ENCODE measurements around the gene FKBP10. TPM values are rescaled to one million over a fixed set of nuclear protein-coding genes. Genes with fewer than 3 reads are reported as not detected.

The FKBP10 gene
- total and polyA plus RNA-seq, 9 of the 15 experiments (the other 6 are each of a cell fraction or from before 2014, with no cell fraction given), result 0.03 to 3.0 (median 1.4) TPM; not detected in 1

DNA sequence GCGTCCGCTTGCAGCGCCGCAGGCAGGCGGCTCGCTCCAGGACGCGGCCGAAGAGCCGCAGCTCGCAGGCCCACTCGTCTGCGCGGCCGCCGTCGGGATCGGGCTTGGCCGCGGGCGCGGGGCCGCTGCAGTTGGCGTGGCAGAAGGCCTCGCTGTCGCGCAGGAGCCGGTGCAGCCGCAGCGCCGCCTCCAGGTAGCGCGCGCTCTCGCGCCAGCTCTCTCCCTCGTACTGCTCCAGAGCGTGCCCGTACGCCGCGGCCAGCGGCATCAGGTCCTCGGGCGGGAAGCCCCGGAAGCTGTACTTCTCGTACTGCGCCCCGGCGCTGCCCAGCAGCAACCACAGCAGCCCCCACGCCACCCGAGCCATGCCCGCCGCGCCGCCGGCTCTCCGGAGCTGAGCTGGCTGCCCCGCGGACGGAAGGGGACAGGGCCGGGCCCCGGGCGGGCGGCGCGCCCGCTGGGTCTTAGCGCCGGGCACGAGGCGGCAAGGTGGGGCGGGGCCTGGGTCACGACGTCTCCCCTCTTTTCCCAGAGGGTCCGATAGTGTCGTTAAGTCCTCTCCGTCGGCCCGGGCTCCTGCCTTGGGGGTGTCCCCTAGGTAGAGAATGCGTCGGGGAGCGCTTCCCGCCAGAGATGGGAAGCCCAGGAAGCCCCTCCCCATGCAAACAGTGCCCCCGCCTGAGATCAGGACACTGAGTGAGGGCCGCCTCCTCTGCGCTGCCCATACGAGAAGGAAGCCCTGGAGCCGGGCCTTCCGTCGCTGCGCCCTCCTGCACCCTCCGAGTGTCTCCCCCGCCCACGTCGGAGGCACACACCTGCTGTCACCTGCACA, 1.0 kb upstream of the FKBP10 start, which contains the start of gene P3H4:
Gene P3H4, minus strand, starts transcription at position 401 of the 832 bp plus-strand sequence. Its CDS starts 34 bp downstream, at position 367.
- H3K4me3 ChIP-seq, result peak within 1 kb of the TSS; percentile 52
- no peaks in the 10 kb centered on the region for H4K20me1 ChIP-seq (replicated peaks; ENCODE audit: control insufficient read depth, insufficient read depth, low read length)
- no peaks in the 10 kb centered on the region for H3K9me1 ChIP-seq (ENCODE audit: control insufficient read depth, insufficient read depth, low read length)
- no peaks in the 10 kb centered on the region for H3K9me3 ChIP-seq (replicated peaks; ENCODE audit: control insufficient read depth, insufficient read depth, low read depth, low read length)
- peak within 1 kb of the TSS; percentile 54 to 91; a peak in 3 of 4 replicates for H3K9ac ChIP-seq (ENCODE audit: insufficient read depth in 1 of 2, low read depth in 2 of 2, low read length in 2 of 2)
- peaks cover 2 to 27% of the 10 kb centered on the region in 2 experiments; a peak in 3 of 5 replicates for H3K4me1 ChIP-seq (replicated peaks in 1 of 2; ENCODE audit: control insufficient read depth in 2 of 2, insufficient read depth in 2 of 2, low read length in 2 of 2)
- no peaks in the 10 kb centered on the region for H3K79me2 ChIP-seq (ENCODE audit: control insufficient read depth, insufficient read depth, low read length)
- no peaks in the 10 kb centered on the region for H3K36me3 ChIP-seq (ENCODE audit: control insufficient read depth, insufficient read depth, low read length)
- in situ Hi-C loops (cut with MboI) (no loop called here), intact Hi-C loops (cut with micrococcal nuclease) (no loop called here)
- ChIA-PET CTCF (ENCODE audit: low intra/inter-chr PET ratio) (interaction anchor here (0.6 to 1.0 kb wide), 2 partner anchors 73 to 82 kb away, joined by 3 to 4 read pairs; no protein-coding TSS in a partner anchor), POLR2A (interaction anchor here (0.5 to 1.3 kb wide), 8 partner anchors 14 to 295 kb away, joined by 3 to 6 read pairs (median 3); partner anchors contain the start of gene JUP)
- H2AFZ ChIP-seq (ENCODE audit: low read depth, low read length), result peak within 1 kb of the TSS; percentile 86
- H3K27ac ChIP-seq (ENCODE audit: extremely low read depth, low read depth, low read length), result 0 out of 3 replicates have a peak within 1 kb of the TSS, but pooled peaks have one; percentile 22
- 30% methylated on average over 60 of the region's 96 CpGs for WGBS (ENCODE audit: insufficient coverage, low coverage, missing lambda C conversion rate)
- ATAC-seq (peak; percentile 92), FAIRE-seq (no peak), DNase-seq (ENCODE audit: extremely low read depth in 1 of 4, low spot score in 3 of 4) (peak; percentile 69 to 73 (median 72))
- H3K4me2 ChIP-seq (ENCODE audit: insufficient read depth, low read length), result peak within 1 kb of the TSS; percentile 66
- no TSS peak for BruUV-seq (replicated peaks)
- H3K27me3 ChIP-seq (ENCODE audit: control insufficient read depth in 2 of 2, insufficient read depth in 2 of 2, low read length in 2 of 2), result no peaks in the 10 kb centered on the region; a peak in 1 of 5 replicates
- peak; percentile 56; the same call in 1 of the 2 replicates for TF ChIP-seq CTBP1 (IDR thresholded peaks at IDR 0.05; ENCODE audit: borderline replicate concordance)
- TF ChIP-seq GABPB1 (CRISPR knock-in tag; IDR thresholded peaks at IDR 0.05), result no peak
- TF ChIP-seq CBX1 (IDR thresholded peaks at IDR 0.05; ENCODE audit: low read depth), result 0 out of 2 replicates have a peak, but pooled peaks have one; percentile 24
- TF ChIP-seq, protein P1, sequence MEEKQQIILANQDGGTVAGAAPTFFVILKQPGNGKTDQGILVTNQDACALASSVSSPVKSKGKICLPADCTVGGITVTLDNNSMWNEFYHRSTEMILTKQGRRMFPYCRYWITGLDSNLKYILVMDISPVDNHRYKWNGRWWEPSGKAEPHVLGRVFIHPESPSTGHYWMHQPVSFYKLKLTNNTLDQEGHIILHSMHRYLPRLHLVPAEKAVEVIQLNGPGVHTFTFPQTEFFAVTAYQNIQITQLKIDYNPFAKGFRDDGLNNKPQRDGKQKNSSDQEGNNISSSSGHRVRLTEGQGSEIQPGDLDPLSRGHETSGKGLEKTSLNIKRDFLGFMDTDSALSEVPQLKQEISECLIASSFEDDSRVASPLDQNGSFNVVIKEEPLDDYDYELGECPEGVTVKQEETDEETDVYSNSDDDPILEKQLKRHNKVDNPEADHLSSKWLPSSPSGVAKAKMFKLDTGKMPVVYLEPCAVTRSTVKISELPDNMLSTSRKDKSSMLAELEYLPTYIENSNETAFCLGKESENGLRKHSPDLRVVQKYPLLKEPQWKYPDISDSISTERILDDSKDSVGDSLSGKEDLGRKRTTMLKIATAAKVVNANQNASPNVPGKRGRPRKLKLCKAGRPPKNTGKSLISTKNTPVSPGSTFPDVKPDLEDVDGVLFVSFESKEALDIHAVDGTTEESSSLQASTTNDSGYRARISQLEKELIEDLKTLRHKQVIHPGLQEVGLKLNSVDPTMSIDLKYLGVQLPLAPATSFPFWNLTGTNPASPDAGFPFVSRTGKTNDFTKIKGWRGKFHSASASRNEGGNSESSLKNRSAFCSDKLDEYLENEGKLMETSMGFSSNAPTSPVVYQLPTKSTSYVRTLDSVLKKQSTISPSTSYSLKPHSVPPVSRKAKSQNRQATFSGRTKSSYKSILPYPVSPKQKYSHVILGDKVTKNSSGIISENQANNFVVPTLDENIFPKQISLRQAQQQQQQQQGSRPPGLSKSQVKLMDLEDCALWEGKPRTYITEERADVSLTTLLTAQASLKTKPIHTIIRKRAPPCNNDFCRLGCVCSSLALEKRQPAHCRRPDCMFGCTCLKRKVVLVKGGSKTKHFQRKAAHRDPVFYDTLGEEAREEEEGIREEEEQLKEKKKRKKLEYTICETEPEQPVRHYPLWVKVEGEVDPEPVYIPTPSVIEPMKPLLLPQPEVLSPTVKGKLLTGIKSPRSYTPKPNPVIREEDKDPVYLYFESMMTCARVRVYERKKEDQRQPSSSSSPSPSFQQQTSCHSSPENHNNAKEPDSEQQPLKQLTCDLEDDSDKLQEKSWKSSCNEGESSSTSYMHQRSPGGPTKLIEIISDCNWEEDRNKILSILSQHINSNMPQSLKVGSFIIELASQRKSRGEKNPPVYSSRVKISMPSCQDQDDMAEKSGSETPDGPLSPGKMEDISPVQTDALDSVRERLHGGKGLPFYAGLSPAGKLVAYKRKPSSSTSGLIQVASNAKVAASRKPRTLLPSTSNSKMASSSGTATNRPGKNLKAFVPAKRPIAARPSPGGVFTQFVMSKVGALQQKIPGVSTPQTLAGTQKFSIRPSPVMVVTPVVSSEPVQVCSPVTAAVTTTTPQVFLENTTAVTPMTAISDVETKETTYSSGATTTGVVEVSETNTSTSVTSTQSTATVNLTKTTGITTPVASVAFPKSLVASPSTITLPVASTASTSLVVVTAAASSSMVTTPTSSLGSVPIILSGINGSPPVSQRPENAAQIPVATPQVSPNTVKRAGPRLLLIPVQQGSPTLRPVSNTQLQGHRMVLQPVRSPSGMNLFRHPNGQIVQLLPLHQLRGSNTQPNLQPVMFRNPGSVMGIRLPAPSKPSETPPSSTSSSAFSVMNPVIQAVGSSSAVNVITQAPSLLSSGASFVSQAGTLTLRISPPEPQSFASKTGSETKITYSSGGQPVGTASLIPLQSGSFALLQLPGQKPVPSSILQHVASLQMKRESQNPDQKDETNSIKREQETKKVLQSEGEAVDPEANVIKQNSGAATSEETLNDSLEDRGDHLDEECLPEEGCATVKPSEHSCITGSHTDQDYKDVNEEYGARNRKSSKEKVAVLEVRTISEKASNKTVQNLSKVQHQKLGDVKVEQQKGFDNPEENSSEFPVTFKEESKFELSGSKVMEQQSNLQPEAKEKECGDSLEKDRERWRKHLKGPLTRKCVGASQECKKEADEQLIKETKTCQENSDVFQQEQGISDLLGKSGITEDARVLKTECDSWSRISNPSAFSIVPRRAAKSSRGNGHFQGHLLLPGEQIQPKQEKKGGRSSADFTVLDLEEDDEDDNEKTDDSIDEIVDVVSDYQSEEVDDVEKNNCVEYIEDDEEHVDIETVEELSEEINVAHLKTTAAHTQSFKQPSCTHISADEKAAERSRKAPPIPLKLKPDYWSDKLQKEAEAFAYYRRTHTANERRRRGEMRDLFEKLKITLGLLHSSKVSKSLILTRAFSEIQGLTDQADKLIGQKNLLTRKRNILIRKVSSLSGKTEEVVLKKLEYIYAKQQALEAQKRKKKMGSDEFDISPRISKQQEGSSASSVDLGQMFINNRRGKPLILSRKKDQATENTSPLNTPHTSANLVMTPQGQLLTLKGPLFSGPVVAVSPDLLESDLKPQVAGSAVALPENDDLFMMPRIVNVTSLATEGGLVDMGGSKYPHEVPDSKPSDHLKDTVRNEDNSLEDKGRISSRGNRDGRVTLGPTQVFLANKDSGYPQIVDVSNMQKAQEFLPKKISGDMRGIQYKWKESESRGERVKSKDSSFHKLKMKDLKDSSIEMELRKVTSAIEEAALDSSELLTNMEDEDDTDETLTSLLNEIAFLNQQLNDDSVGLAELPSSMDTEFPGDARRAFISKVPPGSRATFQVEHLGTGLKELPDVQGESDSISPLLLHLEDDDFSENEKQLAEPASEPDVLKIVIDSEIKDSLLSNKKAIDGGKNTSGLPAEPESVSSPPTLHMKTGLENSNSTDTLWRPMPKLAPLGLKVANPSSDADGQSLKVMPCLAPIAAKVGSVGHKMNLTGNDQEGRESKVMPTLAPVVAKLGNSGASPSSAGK (IDR thresholded peaks at IDR 0.05), result peak; percentile 63
- TF ChIP-seq HDAC1 (IDR thresholded peaks at IDR 0.05), result no peak
- no peak for TF ChIP-seq ZNF239 (CRISPR knock-in tag; IDR thresholded peaks at IDR 0.05)

All from K562 (cell line).